ENCODE measurements around the gene DIPK2A.

- TF ChIP-seq CTCF (conservative IDR thresholded peaks at IDR 0.05; ENCODE audit: low read depth, low read length) (no peak), EZH2 (IDR thresholded peaks at IDR 0.05; ENCODE audit: low read length, unreplicated experiment) (no peak), EZH2phosphoT487 (IDR thresholded peaks at IDR 0.05; ENCODE audit: borderline replicate concordance, low read length) (no peak)
Observed at GRCh38 chr3:143979041-143979440, 7.4 kb downstream of the DIPK2A start.
